ENCODE measurements around the gene JAKMIP1.

- TF ChIP-seq POLR2AphosphoS5 (IDR thresholded peaks at IDR 0.05) (no peak), POLR2A (IDR thresholded peaks at IDR 0.05) (no peak)
Measured at GRCh38 chr4:6011271-6011671, 189.1 kb downstream of the JAKMIP1 start.

Measured in breast epithelium (tissue), 3 donors.